Measurements from ENCODE around the gene DHX16.

The DHX16 gene

DNA sequence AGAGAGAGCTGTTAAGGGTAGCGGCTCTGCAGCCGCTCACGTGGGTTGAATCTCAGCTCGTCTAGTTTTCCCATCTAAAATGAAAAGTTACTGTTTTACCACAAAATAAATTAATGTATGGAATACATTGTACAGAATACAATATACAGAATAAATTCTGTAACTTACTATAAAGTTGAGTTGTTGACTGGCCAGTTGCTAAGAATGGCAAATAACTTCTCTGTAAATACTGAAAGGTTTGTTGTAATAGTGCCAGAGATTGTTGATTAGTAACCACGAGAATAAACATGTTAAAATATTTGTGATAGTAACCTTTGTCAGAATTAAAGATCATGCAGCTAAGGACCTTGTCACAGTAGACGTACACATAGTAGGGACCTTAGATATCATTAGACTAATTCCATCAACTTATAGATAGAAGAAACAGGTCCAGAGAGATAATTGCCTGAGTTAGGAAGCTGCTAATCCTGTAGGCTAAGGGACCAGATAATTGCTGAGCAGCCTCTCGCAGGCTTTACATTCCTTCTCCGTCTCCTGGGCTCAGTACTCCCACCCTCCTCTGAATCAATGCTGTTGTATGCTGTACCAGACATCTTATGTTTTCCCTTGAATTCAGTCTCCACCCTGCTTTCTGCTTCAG is 18.5 kb upstream of the DHX16 start:
- no peak for DNase-seq

DNA sequence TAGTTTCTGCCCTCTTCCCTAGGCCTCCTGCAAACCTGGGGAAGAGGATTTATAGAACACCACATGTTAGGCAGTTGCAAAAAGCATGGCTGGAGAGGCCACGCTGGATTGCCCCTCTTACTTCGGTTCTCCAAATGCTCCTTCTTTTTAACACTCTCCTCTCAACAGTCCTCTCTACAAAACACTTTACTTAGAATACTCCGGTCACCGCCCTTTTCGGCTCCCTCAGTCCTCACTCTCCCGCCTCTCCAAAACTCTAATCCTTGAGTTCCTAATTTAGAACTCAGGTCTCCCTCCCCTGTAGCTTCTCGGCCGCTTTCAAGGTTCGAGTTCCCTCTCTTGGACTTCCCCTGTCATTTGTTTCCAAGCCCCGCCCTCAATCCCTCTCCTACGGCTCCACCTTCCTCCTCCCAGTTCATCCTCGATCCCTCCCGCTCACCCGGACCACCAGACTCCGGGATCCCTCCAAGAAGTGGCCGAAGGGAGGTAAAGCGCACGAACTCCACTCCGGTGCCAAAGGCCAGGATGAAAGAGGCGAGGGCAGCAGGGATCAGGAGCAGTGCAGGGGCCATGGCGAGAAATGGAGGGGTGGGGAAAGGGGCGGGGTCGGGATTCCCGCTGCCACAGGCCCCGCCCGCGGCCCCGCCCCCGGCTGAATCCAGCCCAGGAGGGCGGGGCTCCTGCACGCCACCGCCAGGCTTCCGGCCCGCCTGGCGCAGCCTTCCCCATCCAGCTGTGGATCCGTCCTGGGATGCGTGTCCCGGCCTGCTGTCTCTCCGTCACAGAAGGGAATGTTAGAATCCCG is 17.8 kb upstream of the DHX16 start, which contains the start of gene NRM:
Gene NRM (minus strand): TSS at position 582 of the 805 bp plus-strand sequence. CDS start 10 bp downstream, at position 572.
- DNase-seq = peak; percentile 81

GRCh38 chr6:30689985-30690384 is 17.2 kb upstream of the DHX16 start:
- DNase-seq = no peak

- DNase-seq = no peak
Measured at GRCh38 chr6:30689022-30689865, 16.4 kb upstream of the DHX16 start.

GRCh38 chr6:30688569-30688968 is 15.8 kb upstream of the DHX16 start:
- peak; percentile 8 for DNase-seq

GRCh38 chr6:30687659-30688431 is 15.0 kb upstream of the DHX16 start:
- DNase-seq = no peak

GRCh38 chr6:30686908-30687658 is 14.3 kb upstream of the DHX16 start:
- peak; percentile 79 for DNase-seq

- peak; percentile 89 for DNase-seq
Measured at GRCh38 chr6:30686009-30686907, 13.5 kb upstream of the DHX16 start, which contains the start of gene PPP1R18. PPP1R18 (minus strand) TSS chr6:30686645; CDS start chr6:30686018, 627 bp downstream.

GRCh38 chr6:30685157-30686008 is 12.6 kb upstream of the DHX16 start:
- peak; percentile 22 for DNase-seq

GRCh38 chr6:30684386-30685156 is 11.8 kb upstream of the DHX16 start:
- DNase-seq = peak; percentile 62

DNA sequence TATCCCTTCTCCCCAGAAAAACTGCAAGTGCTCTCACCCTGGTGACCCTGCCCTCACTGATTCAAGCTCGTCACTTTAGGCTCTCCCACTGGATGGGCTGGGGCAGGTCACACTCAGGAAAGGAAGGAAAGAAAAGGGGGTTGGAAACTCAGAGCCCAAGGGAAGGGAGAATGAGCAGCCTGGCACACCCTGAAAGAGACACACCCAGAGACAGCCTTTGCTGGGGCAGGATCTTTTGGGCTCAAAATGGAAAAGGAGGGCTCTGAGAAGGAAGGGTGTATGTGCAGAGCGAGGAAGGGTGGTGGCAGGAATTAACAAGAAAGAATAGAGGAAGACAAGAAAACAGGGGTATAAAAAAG is 11.2 kb upstream of the DHX16 start:
- DNase-seq = no peak

- no peak for DNase-seq
Measured at GRCh38 chr6:30683183-30683979, 10.6 kb upstream of the DHX16 start.

DNA sequence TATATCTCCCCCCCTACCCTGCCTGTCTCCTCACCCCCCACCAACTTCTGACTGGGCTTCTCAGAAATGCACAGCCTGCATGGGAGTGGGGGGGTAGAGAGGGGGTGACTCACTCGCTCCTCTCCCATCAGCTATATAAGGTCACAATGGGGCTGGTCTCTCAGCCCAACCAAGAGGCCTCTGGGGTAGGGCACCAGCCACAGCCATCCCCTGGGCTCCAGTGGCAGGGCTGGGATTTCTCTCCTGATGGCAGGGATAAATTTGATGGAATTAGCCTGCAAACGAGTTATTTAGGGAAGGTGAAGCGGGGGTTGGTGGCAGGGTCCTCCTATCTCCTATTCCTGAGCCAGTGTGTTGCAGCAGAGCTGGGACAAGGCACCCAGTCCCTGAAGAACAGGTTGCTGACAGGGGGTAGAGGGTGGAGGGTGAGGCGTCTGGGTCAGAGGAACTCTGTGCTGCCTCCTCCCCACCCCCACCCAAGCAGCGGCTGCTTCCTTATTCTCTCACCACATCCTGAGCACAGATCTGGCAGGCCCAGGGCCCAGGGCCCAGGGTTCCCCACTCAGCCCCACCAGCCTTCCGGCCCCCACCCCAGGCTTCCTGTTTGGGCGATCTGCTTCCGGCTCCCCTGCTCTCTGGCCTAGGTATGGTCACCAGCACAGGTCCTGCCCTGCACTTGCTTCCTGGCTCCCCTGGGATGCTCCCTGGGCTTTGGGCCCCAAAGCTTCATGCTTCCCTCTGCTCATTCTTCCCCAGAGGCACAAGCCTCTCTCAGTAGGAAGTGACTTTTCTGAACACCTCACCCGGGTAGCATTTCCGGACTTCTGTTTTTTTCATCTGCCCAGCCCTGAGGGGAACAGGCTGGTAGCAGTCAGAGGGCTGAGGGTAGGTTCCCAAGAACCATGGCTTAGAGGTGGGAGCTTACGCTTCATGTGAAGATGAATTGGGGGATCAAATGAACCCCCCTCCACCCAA is 9.6 kb upstream of the DHX16 start:
- peak; percentile 79 for DNase-seq

DNA sequence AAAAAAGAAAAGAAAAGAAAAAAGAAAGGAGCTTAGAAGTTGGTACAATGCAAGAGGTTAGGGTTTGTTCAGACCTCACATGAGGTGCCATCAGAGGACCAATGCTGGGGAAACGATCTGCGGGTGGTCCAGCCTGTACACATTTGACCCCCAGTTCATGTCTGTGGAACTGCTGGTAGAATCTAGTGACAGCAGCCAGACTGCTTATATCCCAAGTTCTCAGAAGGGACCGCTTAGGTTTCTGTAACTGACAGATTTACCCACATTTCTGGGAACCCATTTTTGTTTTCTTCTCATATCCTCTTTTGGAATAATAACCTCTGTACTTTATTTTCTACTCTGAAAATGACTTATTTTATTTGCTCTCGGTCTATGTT is 8.9 kb upstream of the DHX16 start:
- peak; percentile 11 for DNase-seq

- peak; percentile 6 for DNase-seq
Measured at GRCh38 chr6:30679765-30680535, 7.1 kb upstream of the DHX16 start.
